Measurements from ENCODE around the gene OTOGL.

DNA sequence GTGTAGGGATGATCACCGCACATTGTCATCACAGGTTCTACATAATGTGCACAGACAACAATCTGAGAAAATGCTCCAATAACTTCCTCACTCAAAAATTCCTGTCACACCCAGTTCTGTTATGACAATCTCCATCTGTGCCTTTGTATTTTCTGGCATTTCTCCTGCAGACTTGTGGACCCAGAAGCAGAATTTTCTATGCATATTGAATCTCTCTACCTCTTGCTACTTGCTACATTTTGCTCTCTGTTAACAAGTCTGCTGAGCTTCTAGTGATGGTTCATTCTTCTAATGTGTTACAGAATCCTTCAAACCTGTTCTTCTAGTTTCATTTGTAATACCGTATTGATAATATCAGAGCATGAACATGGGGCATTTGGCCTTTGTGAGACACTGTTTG is 216.9 kb downstream of the OTOGL start:
- no peak for TF ChIP-seq POLR2A (IDR thresholded peaks at IDR 0.05)
- TF ChIP-seq, protein P1, sequence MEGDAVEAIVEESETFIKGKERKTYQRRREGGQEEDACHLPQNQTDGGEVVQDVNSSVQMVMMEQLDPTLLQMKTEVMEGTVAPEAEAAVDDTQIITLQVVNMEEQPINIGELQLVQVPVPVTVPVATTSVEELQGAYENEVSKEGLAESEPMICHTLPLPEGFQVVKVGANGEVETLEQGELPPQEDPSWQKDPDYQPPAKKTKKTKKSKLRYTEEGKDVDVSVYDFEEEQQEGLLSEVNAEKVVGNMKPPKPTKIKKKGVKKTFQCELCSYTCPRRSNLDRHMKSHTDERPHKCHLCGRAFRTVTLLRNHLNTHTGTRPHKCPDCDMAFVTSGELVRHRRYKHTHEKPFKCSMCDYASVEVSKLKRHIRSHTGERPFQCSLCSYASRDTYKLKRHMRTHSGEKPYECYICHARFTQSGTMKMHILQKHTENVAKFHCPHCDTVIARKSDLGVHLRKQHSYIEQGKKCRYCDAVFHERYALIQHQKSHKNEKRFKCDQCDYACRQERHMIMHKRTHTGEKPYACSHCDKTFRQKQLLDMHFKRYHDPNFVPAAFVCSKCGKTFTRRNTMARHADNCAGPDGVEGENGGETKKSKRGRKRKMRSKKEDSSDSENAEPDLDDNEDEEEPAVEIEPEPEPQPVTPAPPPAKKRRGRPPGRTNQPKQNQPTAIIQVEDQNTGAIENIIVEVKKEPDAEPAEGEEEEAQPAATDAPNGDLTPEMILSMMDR (IDR thresholded peaks at IDR 0.05) = no peak
